ENCODE results near the gene SLC6A13.
A peak's percentile ranks its signal among the peaks of the same experiment; 100 is the strongest.
"Not testable (repeated sequence)": the region's sequence is repeated elsewhere in the genome, so short reads cannot be mapped to it uniquely, and the experiment has no call there.

The SLC6A13 gene

GRCh38 chr12:263574-263973 is 938 bp upstream of the SLC6A13 start:
- DNase-seq = peak; percentile 60

- no peak for DNase-seq
These were observed 523 bp downstream of the SLC6A13 start for GRCh38 chr12:262113-262512.

GRCh38 chr12:257521-258321 is 4.9 kb downstream of the SLC6A13 start:
- no peak for DNase-seq

- DNase-seq = no peak
These were observed 5.7 kb downstream of the SLC6A13 start for GRCh38 chr12:256958-257357.

GRCh38 chr12:256225-256624 is 6.4 kb downstream of the SLC6A13 start:
- DNase-seq = no peak

GRCh38 chr12:254912-255311 is 7.7 kb downstream of the SLC6A13 start:
- no peak for DNase-seq

GRCh38 chr12:254039-254438 is 8.6 kb downstream of the SLC6A13 start:
- DNase-seq = no peak

GRCh38 chr12:253116-253831 is 9.4 kb downstream of the SLC6A13 start:
- DNase-seq = no peak

- no peak for DNase-seq
These were observed 10.0 kb downstream of the SLC6A13 start for GRCh38 chr12:252636-253035.

- DNase-seq = no peak
These were observed 15.4 kb downstream of the SLC6A13 start for GRCh38 chr12:247271-247670.

- DNase-seq = no peak
These were observed 19.3 kb downstream of the SLC6A13 start for GRCh38 chr12:243381-243780.

- no peak for DNase-seq
These were observed 20.1 kb downstream of the SLC6A13 start for GRCh38 chr12:242496-242895.

GRCh38 chr12:241266-241665 is 21.4 kb downstream of the SLC6A13 start:
- DNase-seq = no peak

- no peak for DNase-seq
These were observed 22.1 kb downstream of the SLC6A13 start for GRCh38 chr12:240566-240965.

GRCh38 chr12:238736-239398 is 23.8 kb downstream of the SLC6A13 start:
- no peak for DNase-seq

GRCh38 chr12:238116-238515 is 24.5 kb downstream of the SLC6A13 start:
- DNase-seq = no peak

GRCh38 chr12:237026-237815 is 25.4 kb downstream of the SLC6A13 start:
- DNase-seq = no peak

GRCh38 chr12:236445-236844 is 26.2 kb downstream of the SLC6A13 start:
- DNase-seq = no peak

GRCh38 chr12:235967-236366 is 26.7 kb downstream of the SLC6A13 start:
- not testable (repeated sequence) for DNase-seq

GRCh38 chr12:234891-235415 is 27.7 kb downstream of the SLC6A13 start:
- no peak for DNase-seq

- DNase-seq = no peak
These were observed 28.6 kb downstream of the SLC6A13 start for GRCh38 chr12:234019-234418.

- no peak for DNase-seq
These were observed 29.0 kb downstream of the SLC6A13 start for GRCh38 chr12:233615-233968.

All from EL (cell line).